Measurements from ENCODE around the gene KCTD7.
"Not testable (repeated sequence)": the region's sequence is repeated elsewhere in the genome, so short reads cannot be mapped to it uniquely, and the experiment has no call there.

DNA sequence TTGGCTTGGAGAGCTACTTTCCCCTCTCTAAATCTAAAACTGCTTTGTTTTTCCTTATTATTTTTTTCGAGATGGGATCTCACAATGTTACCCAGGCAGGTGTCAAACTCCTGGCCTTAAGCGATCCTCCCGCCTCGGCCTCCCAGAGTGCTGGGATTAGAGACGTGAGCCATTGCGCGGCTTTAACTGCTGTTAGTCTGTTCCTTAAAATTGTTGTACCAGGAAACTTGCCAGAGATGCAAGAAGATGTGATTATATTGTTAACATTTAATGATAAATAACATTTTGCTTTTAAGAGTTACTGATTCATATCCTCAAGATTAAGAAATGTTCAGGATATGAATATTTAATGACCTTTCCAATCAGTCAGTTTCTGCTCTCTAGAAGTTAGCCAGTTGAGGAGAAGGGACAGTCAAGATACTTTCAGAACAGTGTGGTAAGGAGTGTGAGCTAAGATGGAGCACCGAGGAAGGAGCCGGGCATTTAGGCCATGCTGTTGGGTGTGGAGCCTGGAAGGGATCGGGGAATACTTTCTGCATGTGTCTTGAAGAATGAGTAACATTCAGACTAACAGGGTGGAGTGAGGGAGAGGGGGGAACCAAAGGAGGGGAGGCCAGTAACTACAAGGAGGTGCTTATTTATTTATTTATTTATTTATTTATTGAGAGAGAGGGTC is 54.6 kb downstream of the KCTD7 start:
- TF ChIP-seq CTCF, POLR2A (IDR thresholded peaks at IDR 0.05): not testable (repeated sequence)
